A549 (cell line): ENCODE data around the gene SEPTIN3. TPM values are rescaled to one million over a fixed set of nuclear protein-coding genes. Genes with fewer than 3 reads are reported as not detected.

Experiments
- ATAC-seq, 2 experiments: fragments of 200-7000 bp in 1 of 2; fragments of >200 bp in 1 of 2; cut with Nextera tagmentation in 1 of 2; cut with Tn5 transposase in 1 of 2; 3 replicates each; pipeline versions ENCODE4 v1.8.0 to v1.9.1; 2018 to 2020; ENCODE audit warnings: mild to moderate bottlenecking in 1 of 2, moderate library complexity in 1 of 2
- CTCF ChIA-PET: fragments of 300-600 bp; sonication (Branson Sonifier 250); formaldehyde crosslinking; extraction: SDS; loops from one replicate; lab custom pipeline; 2021; ENCODE audit warnings: antibody characterized with exemption, inconsistent platforms; lab: Yijun Ruan, JAX
- POLR2A ChIA-PET: fragments of 350-600 bp; formaldehyde crosslinking; extraction: SDS; loops from one replicate; lab custom pipeline; 2021; ENCODE audit warnings: antibody characterized with exemption, inconsistent platforms; lab: Yijun Ruan, JAX
- DNase-seq, 2 experiments: peaks; one replicate each; pipeline versions ENCODE4 v3.0.0 to v3.0.0-alpha.2; 2011 to 2016; ENCODE audit warnings: low read depth in 1 of 2, low spot score in 1 of 2
- FAIRE-seq: peaks from 2 replicates; lab custom pipeline; 2011; peaks lifted over from hg19 to GRCh38; lab: Jason Lieb, UNC
- H3K27ac ChIP-seq, 2 experiments: fragments of >200 bp; sonication (Bioruptor Twin); formaldehyde crosslinking; 3 replicates each; pipeline ENCODE4 v1.5.1; 2016 to 2017
- H3K4me1 ChIP-seq: fragments of >200 bp; sonication (Bioruptor Twin); formaldehyde crosslinking; 3 replicates; pipeline ENCODE4 v1.6.1; 2016
- H3K4me2 ChIP-seq: fragments of >200 bp; sonication (Bioruptor Twin); formaldehyde crosslinking; 3 replicates; pipeline ENCODE4 v1.6.1; 2016
- H3K4me3 ChIP-seq: fragments of >200 bp; sonication (Bioruptor Twin); formaldehyde crosslinking; 3 replicates; pipeline ENCODE4 v1.5.1; 2016
- H3K9me3 ChIP-seq: fragments of >200 bp; sonication (Bioruptor Twin); formaldehyde crosslinking; 3 replicates; pipeline ENCODE4 v1.6.1; 2016
- CEBPB ChIP-seq, 2 experiments: fragments of >200 bp in 1 of 2; sonication (Bioruptor Twin) in 1 of 2; formaldehyde crosslinking in 1 of 2; IDR thresholded peaks; 2 replicates each; pipeline ENCODE4 v1.6.1; 2012 to 2016
- CHD4 ChIP-seq: fragments of 200-600 bp; sonication (generic); IDR thresholded peaks from 2 replicates; pipeline ENCODE4 v1.6.1; 2016; ENCODE audit warnings: antibody characterized with exemption, mild to moderate bottlenecking, borderline replicate concordance
- FOXS1 ChIP-seq: fragments of 250-450 bp; sonication (Bioruptor Pico); IDR thresholded peaks from 2 replicates; pipeline ENCODE4 v1.5.0; 2020; ENCODE audit warnings: mild to moderate bottlenecking, moderate library complexity
- RAD21 ChIP-seq, 2 experiments: fragments of >200 bp in 1 of 2; sonication (Bioruptor Twin) in 1 of 2; formaldehyde crosslinking in 1 of 2; IDR thresholded peaks in 1 of 2; conservative IDR thresholded peaks in 1 of 2; 2 replicates in 1 of 2; 3 replicates in 1 of 2; pipeline ENCODE4 v1.6.1; 2012 to 2018; ENCODE audit warnings: inconsistent platforms in 1 of 2
- SMC3 ChIP-seq: fragments of >200 bp; sonication (Bioruptor Twin); formaldehyde crosslinking; IDR thresholded peaks from 3 replicates; pipeline ENCODE4 v1.6.1; 2018; ENCODE audit warnings: inconsistent platforms
- WGBS: methylation state at CpG from one replicate; pipeline ENCODE4 v1.1.6; 2017; ENCODE audit errors: missing lambda C conversion rate; 5-methylcytosine and 5-hydroxymethylcytosine counted together
- polyA plus RNA-seq, 4 experiments: library from polyadenylated mRNA; depleted of rRNA in 3 of 4; stranded (reverse); fragments of >200 nt; fragmentation: RNase III in 1 of 4; extraction: RNeasy Plus Mini Kit Qiagen cat#74134 plus additional on column Dnase treatment in 1 of 4; gene quantifications; 2 replicates in 3 of 4; 3 replicates in 1 of 4; pipeline ENCODE4 v1.2.3, GENCODE V29; 2011 to 2017

SEPTIN3 gene
- polyA plus RNA-seq, 2 of the 4 experiments (the other 2 are of a cell fraction) = 1.1 to 1.3 TPM

GRCh38 chr22:42018224-42018623, 49.0 kb downstream of the SEPTIN3 start:
- Histone ChIP-seq H3K4me2 (no peak overlapping the region), H3K27ac (no peak overlapping the region), H3K4me1 (no peaks in the 10 kb centered on the region), H3K4me3 (no peak overlapping the region), H3K9me3 (no peaks in the 10 kb centered on the region)
- CTCF ChIA-PET = no interaction called here
- POLR2A ChIA-PET = no interaction called here
- TF ChIP-seq CEBPB (IDR thresholded peaks at IDR 0.05) = no peak
- no peak for TF ChIP-seq FOXS1 (CRISPR knock-in tag)
- no peak for TF ChIP-seq CHD4
- TF ChIP-seq RAD21 (conservative IDR thresholded peaks at IDR 0.05 in 1 of 2, IDR thresholded peaks at IDR 0.05 in 1 of 2) = no peak
- no peak for TF ChIP-seq SMC3
- DNase-seq (no peak), FAIRE-seq (no peak), ATAC-seq (no peak)
- 5% methylated on average over 1 of the region's 1 CpG for WGBS

Other genes starting within 250 kb of the SEPTIN3 start
- gene CCDC134, start 168.8 kb upstream of the SEPTIN3 start, polyA plus RNA-seq (2011; rRNA removed) = 2.5 and 3.6 TPM in 2 replicates
- gene CCDC134, start 168.8 kb upstream of the SEPTIN3 start, polyA plus RNA-seq (2017; fragmentation: RNase III; extraction: RNeasy Plus Mini Kit Qiagen cat#74134 plus additional on column Dnase treatment) = 3.3 to 4.5 TPM (median 4.5 TPM) in 3 replicates
- 19.4 and 29.3 TPM in 2 replicates for gene SREBF2, start 136.3 kb upstream of the SEPTIN3 start, polyA plus RNA-seq (2011; rRNA removed)
- 21.0 to 30.8 TPM (median 29.7 TPM) in 3 replicates for gene SREBF2, start 136.3 kb upstream of the SEPTIN3 start, polyA plus RNA-seq (2017; fragmentation: RNase III; extraction: RNeasy Plus Mini Kit Qiagen cat#74134 plus additional on column Dnase treatment)
- gene SHISA8, start 54.4 kb upstream of the SEPTIN3 start, polyA plus RNA-seq (2011; rRNA removed) = not detected in 2 replicates
- 0.14 to 0.15 TPM (median 0.15 TPM) in 3 replicates for gene SHISA8, start 54.4 kb upstream of the SEPTIN3 start, polyA plus RNA-seq (2017; fragmentation: RNase III; extraction: RNeasy Plus Mini Kit Qiagen cat#74134 plus additional on column Dnase treatment)
- 0.18 and 0.29 TPM in 2 replicates for gene TNFRSF13C, start 42.6 kb upstream of the SEPTIN3 start, polyA plus RNA-seq (2011; rRNA removed)
- gene TNFRSF13C, start 42.6 kb upstream of the SEPTIN3 start, polyA plus RNA-seq (2017; fragmentation: RNase III; extraction: RNeasy Plus Mini Kit Qiagen cat#74134 plus additional on column Dnase treatment) = 0.24 to 0.35 TPM (median 0.26 TPM) in 3 replicates
- gene CENPM, start 22.3 kb upstream of the SEPTIN3 start, polyA plus RNA-seq (2011; rRNA removed) = 22.3 and 23.9 TPM in 2 replicates
- 34.7 to 40.1 TPM (median 36.5 TPM) in 3 replicates for gene CENPM, start 22.3 kb upstream of the SEPTIN3 start, polyA plus RNA-seq (2017; fragmentation: RNase III; extraction: RNeasy Plus Mini Kit Qiagen cat#74134 plus additional on column Dnase treatment)
- 0.08 and 0.14 TPM in 2 replicates for gene WBP2NL, start 29.3 kb downstream of the SEPTIN3 start, polyA plus RNA-seq (2011; rRNA removed)
- 0.08 to 0.12 TPM (median 0.10 TPM) in 3 replicates for gene WBP2NL, start 29.3 kb downstream of the SEPTIN3 start, polyA plus RNA-seq (2017; fragmentation: RNase III; extraction: RNeasy Plus Mini Kit Qiagen cat#74134 plus additional on column Dnase treatment)
- gene NAGA, start 101.4 kb downstream of the SEPTIN3 start, polyA plus RNA-seq (2011; rRNA removed) = 8.9 and 11.4 TPM in 2 replicates
- 6.3 to 6.6 TPM (median 6.5 TPM) in 3 replicates for gene NAGA, start 101.4 kb downstream of the SEPTIN3 start, polyA plus RNA-seq (2017; fragmentation: RNase III; extraction: RNeasy Plus Mini Kit Qiagen cat#74134 plus additional on column Dnase treatment)
- gene PHETA2, start 104.8 kb downstream of the SEPTIN3 start, polyA plus RNA-seq (2011; rRNA removed) = 0.03 TPM in 1 of 2 replicates, not detected in the other
- gene PHETA2, start 104.8 kb downstream of the SEPTIN3 start, polyA plus RNA-seq (2017; fragmentation: RNase III; extraction: RNeasy Plus Mini Kit Qiagen cat#74134 plus additional on column Dnase treatment) = 0.04 TPM in 1 of 3 replicates, not detected in the others
- 26.7 and 27.1 TPM in 2 replicates for gene SMDT1, start 110.3 kb downstream of the SEPTIN3 start, polyA plus RNA-seq (2011; rRNA removed)
- gene SMDT1, start 110.3 kb downstream of the SEPTIN3 start, polyA plus RNA-seq (2017; fragmentation: RNase III; extraction: RNeasy Plus Mini Kit Qiagen cat#74134 plus additional on column Dnase treatment) = 23.9 to 29.7 TPM (median 25.3 TPM) in 3 replicates
- 70.7 and 99.0 TPM in 2 replicates for gene NDUFA6, start 121.3 kb downstream of the SEPTIN3 start, polyA plus RNA-seq (2011; rRNA removed)
- 79.1 to 81.4 TPM (median 79.6 TPM) in 3 replicates for gene NDUFA6, start 121.3 kb downstream of the SEPTIN3 start, polyA plus RNA-seq (2017; fragmentation: RNase III; extraction: RNeasy Plus Mini Kit Qiagen cat#74134 plus additional on column Dnase treatment)
- 0.59 and 0.79 TPM in 2 replicates for gene CYP2D6, start 161.4 kb downstream of the SEPTIN3 start, polyA plus RNA-seq (2011; rRNA removed)
- 0.63 to 1.0 TPM (median 0.91 TPM) in 3 replicates for gene CYP2D6, start 161.4 kb downstream of the SEPTIN3 start, polyA plus RNA-seq (2017; fragmentation: RNase III; extraction: RNeasy Plus Mini Kit Qiagen cat#74134 plus additional on column Dnase treatment)